GM18499 (cell line): Measurements from ENCODE around the gene EML5.

Experiments
- ATAC-seq: cut with Tn5 transposase; IDR thresholded peaks from one replicate; pipeline ENCODE4 v1.9.1; 2021; ENCODE audit warnings: moderate number of reproducible peaks; ENCODE audit not compliant: insufficient read depth, unreplicated experiment

The EML5 gene

GRCh38 chr14:88628033-88628432 is 164.7 kb downstream of the EML5 start:
- ATAC-seq = no peak

- no peak for ATAC-seq
Measured at GRCh38 chr14:88625671-88626070, 167.1 kb downstream of the EML5 start.

GRCh38 chr14:88621100-88621499 is 171.7 kb downstream of the EML5 start:
- no peak for ATAC-seq

GRCh38 chr14:88618476-88618875 is 174.3 kb downstream of the EML5 start:
- ATAC-seq = no peak

GRCh38 chr14:88617479-88617878 is 175.3 kb downstream of the EML5 start:
- ATAC-seq = no peak

- ATAC-seq = no peak
Measured at GRCh38 chr14:88616697-88617096, 176.1 kb downstream of the EML5 start.

GRCh38 chr14:88614218-88614907 is 178.4 kb downstream of the EML5 start:
- ATAC-seq = peak; percentile 62

- no peak for ATAC-seq
Measured at GRCh38 chr14:88613552-88614010, 179.2 kb downstream of the EML5 start.

- no peak for ATAC-seq
Measured at GRCh38 chr14:88612981-88613380, 179.8 kb downstream of the EML5 start.

- ATAC-seq = no peak
Measured at GRCh38 chr14:88611878-88612277, 180.9 kb downstream of the EML5 start.

GRCh38 chr14:88607829-88608228 is 184.9 kb downstream of the EML5 start:
- no peak for ATAC-seq

- ATAC-seq = no peak
Measured at GRCh38 chr14:88605594-88605993, 187.2 kb downstream of the EML5 start.

- ATAC-seq = no peak
Measured at GRCh38 chr14:88604212-88604611, 188.5 kb downstream of the EML5 start.

- ATAC-seq = peak; percentile 85
Measured at GRCh38 chr14:88599761-88600439, 192.9 kb downstream of the EML5 start.

- no peak for ATAC-seq
Measured at GRCh38 chr14:88599326-88599725, 193.4 kb downstream of the EML5 start.

- no peak for ATAC-seq
Measured at GRCh38 chr14:88598097-88598675, 194.6 kb downstream of the EML5 start.

GRCh38 chr14:88597601-88598000 is 195.2 kb downstream of the EML5 start:
- no peak for ATAC-seq

GRCh38 chr14:88597038-88597437 is 195.7 kb downstream of the EML5 start:
- no peak for ATAC-seq

GRCh38 chr14:88592031-88592430 is 200.7 kb downstream of the EML5 start:
- ATAC-seq = no peak

- ATAC-seq = no peak
Measured at GRCh38 chr14:88590173-88590572, 202.6 kb downstream of the EML5 start.

GRCh38 chr14:88588081-88588480 is 204.7 kb downstream of the EML5 start:
- no peak for ATAC-seq

- ATAC-seq = no peak
Measured at GRCh38 chr14:88584451-88584850, 208.3 kb downstream of the EML5 start.
